SK-N-SH treated with all-trans-retinoic acid at 6 μM for 48 hours (cell line): ENCODE results near the gene RHBDL2.

Experiments
- ATAC-seq: fragments of 200-7000 bp; cut with Tn5 transposase; 3 replicates; pipeline ENCODE4 v1.9.1; 2020; ENCODE audit warnings: mild to moderate bottlenecking, moderate library complexity
- ARNTL ChIP-seq: fragments of 450-650 bp; formaldehyde crosslinking; IDR thresholded peaks from 2 replicates; pipeline ENCODE4 v1.5.0; 2020; ENCODE audit warnings: low read depth, mild to moderate bottlenecking, moderate library complexity, borderline replicate concordance
- BACH2 ChIP-seq: fragments of 250-450 bp; sonication (Bioruptor Pico); IDR thresholded peaks from 2 replicates; pipeline ENCODE4 v1.9.0; 2021; ENCODE audit warnings: mild to moderate bottlenecking, borderline replicate concordance
- CSDC2 ChIP-seq: fragments of 250-450 bp; sonication (Bioruptor Pico); IDR thresholded peaks from 2 replicates; pipeline ENCODE4 v1.5.0; 2020; ENCODE audit warnings: mild to moderate bottlenecking, moderate library complexity
- CSRNP3 ChIP-seq: fragments of 250-450 bp; sonication (Bioruptor Pico); IDR thresholded peaks from 2 replicates; pipeline ENCODE4 v1.5.1; 2021; ENCODE audit warnings: mild to moderate bottlenecking, moderate library complexity
- GLIS3 ChIP-seq: fragments of 250-450 bp; sonication (Bioruptor Pico); IDR thresholded peaks from 2 replicates; pipeline ENCODE4 v1.5.0; 2020; ENCODE audit warnings: mild to moderate bottlenecking, moderate library complexity
- ISL1 ChIP-seq: fragments of 250-450 bp; sonication (Bioruptor Pico); IDR thresholded peaks from 2 replicates; pipeline ENCODE4 v2.1.2; 2022; ENCODE audit warnings: mild to moderate bottlenecking, moderate library complexity
- OSR1 ChIP-seq: fragments of 250-450 bp; sonication (Bioruptor Pico); IDR thresholded peaks from 2 replicates; pipeline ENCODE4 v1.8.0; 2022; ENCODE audit warnings: moderate library complexity, mild to moderate bottlenecking, inconsistent platforms
- PPARA ChIP-seq: fragments of 250-450 bp; sonication (Bioruptor Pico); IDR thresholded peaks from 2 replicates; pipeline ENCODE4 v1.5.0; 2020; ENCODE audit warnings: mild to moderate bottlenecking, borderline replicate concordance
- SNAI2 ChIP-seq: fragments of 250-450 bp; sonication (Bioruptor Pico); IDR thresholded peaks from 2 replicates; pipeline ENCODE4 v1.5.0; 2020; ENCODE audit warnings: mild to moderate bottlenecking, moderate library complexity
- TCF4 ChIP-seq: fragments of 250-450 bp; sonication (Bioruptor Pico); IDR thresholded peaks from 2 replicates; pipeline ENCODE4 v1.8.0; 2021; ENCODE audit warnings: mild to moderate bottlenecking, moderate library complexity, borderline replicate concordance
- TOX ChIP-seq: fragments of 250-450 bp; sonication (Bioruptor Pico); IDR thresholded peaks from 2 replicates; pipeline ENCODE4 v1.8.0; 2021; ENCODE audit warnings: mild to moderate bottlenecking, moderate library complexity, borderline replicate concordance
- TSHZ2 ChIP-seq: fragments of 250-450 bp; sonication (Bioruptor Pico); IDR thresholded peaks from 2 replicates; pipeline ENCODE4 v1.5.0; 2020; ENCODE audit warnings: mild to moderate bottlenecking, moderate library complexity
- ZC3H10 ChIP-seq: fragments of 250-450 bp; sonication (Bioruptor Pico); IDR thresholded peaks from 2 replicates; pipeline ENCODE4 v1.5.1; 2021; ENCODE audit warnings: mild to moderate bottlenecking, moderate library complexity
- ZFP3 ChIP-seq: fragments of 250-450 bp; sonication (Bioruptor Pico); IDR thresholded peaks from 2 replicates; pipeline ENCODE4 v1.5.0; 2020; ENCODE audit warnings: mild to moderate bottlenecking, moderate library complexity
- ZFP30 ChIP-seq: fragments of 450-650 bp; formaldehyde crosslinking; IDR thresholded peaks from 2 replicates; pipeline ENCODE4 v1.5.0; 2022; ENCODE audit warnings: mild to moderate bottlenecking, moderate library complexity
- ZNF565 ChIP-seq: fragments of 450-650 bp; formaldehyde crosslinking; conservative IDR thresholded peaks from 2 replicates; pipeline ENCODE4 v1.5.0; 2020; ENCODE audit warnings: low read depth, mild to moderate bottlenecking, moderate library complexity
- ZNF70 ChIP-seq: fragments of 450-650 bp; formaldehyde crosslinking; IDR thresholded peaks from 2 replicates; pipeline ENCODE4 v1.5.0; 2020; ENCODE audit warnings: mild to moderate bottlenecking, moderate library complexity
- ZNF8 ChIP-seq: fragments of 450-650 bp; formaldehyde crosslinking; IDR thresholded peaks from 2 replicates; pipeline ENCODE4 v1.5.0; 2020; ENCODE audit warnings: mild to moderate bottlenecking, moderate library complexity
- TF ChIP-seq, protein P1 (sequence below): fragments of 250-450 bp; sonication (Bioruptor Pico); IDR thresholded peaks from 2 replicates; pipeline ENCODE4 v1.8.0; 2021; ENCODE audit warnings: low read depth, mild to moderate bottlenecking, moderate library complexity, borderline replicate concordance
- TF ChIP-seq, protein P2 (sequence below): fragments of 250-450 bp; sonication (Bioruptor Pico); IDR thresholded peaks from 2 replicates; pipeline ENCODE4 v1.5.1; 2020; ENCODE audit warnings: low read depth, mild to moderate bottlenecking, moderate library complexity

Gene RHBDL2

DNA sequence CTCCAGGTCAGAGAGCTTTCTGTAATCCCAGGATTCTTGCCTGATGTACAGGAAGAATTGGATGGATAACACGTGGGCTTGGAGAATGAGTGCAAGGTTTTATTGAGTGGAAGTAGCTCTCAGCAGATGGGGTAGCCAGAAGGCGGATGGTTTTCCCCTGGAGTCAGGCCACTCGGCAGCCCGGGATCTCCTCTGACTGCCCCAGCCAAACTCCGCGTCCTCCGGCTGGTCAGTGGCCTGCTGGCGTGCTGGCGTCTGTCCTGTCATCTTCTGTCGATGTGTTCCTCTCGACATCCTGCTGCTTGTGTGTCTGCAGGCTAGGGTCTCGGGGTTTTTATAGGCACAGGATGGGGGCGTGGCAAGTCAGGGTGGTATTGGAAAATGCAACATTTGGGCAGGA is 32.8 kb downstream of the RHBDL2 start:
- TF ChIP-seq ISL1 (CRISPR knock-in tag) (no peak), CSRNP3 (CRISPR knock-in tag) (no peak), ARNTL (CRISPR knock-in tag) (no peak), ZNF565 (no peak), TCF4 (CRISPR knock-in tag) (no peak), PPARA (CRISPR knock-in tag) (no peak), ZC3H10 (no peak), GLIS3 (CRISPR knock-in tag) (no peak), ZNF8 (CRISPR knock-in tag) (no peak), ZNF70 (CRISPR knock-in tag) (no peak), CSDC2 (no peak), SNAI2 (CRISPR knock-in tag) (no peak), ZFP3 (no peak), TOX (CRISPR knock-in tag) (no peak), BACH2 (CRISPR knock-in tag) (no peak), ZFP30 (CRISPR knock-in tag) (no peak), OSR1 (no peak)
- TF ChIP-seq, protein P1, sequence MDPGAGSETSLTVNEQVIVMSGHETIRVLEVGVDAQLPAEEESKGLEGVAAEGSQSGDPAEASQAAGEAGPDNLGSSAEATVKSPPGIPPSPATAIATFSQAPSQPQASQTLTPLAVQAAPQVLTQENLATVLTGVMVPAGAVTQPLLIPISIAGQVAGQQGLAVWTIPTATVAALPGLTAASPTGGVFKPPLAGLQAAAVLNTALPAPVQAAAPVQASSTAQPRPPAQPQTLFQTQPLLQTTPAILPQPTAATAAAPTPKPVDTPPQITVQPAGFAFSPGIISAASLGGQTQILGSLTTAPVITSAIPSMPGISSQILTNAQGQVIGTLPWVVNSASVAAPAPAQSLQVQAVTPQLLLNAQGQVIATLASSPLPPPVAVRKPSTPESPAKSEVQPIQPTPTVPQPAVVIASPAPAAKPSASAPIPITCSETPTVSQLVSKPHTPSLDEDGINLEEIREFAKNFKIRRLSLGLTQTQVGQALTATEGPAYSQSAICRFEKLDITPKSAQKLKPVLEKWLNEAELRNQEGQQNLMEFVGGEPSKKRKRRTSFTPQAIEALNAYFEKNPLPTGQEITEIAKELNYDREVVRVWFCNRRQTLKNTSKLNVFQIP (CRISPR knock-in tag): no peak
- TF ChIP-seq, all 23 proteins: peak for 0
- ATAC-seq: no peak

- TF ChIP-seq, protein P2, sequence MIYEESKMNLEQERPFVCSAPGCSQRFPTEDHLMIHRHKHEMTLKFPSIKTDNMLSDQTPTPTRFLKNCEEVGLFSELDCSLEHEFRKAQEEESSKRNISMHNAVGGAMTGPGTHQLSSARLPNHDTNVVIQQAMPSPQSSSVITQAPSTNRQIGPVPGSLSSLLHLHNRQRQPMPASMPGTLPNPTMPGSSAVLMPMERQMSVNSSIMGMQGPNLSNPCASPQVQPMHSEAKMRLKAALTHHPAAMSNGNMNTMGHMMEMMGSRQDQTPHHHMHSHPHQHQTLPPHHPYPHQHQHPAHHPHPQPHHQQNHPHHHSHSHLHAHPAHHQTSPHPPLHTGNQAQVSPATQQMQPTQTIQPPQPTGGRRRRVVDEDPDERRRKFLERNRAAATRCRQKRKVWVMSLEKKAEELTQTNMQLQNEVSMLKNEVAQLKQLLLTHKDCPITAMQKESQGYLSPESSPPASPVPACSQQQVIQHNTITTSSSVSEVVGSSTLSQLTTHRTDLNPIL (CRISPR knock-in tag): no peak
- TF ChIP-seq PPARA (CRISPR knock-in tag) (no peak), CSDC2 (no peak), ARNTL (CRISPR knock-in tag) (no peak), SNAI2 (CRISPR knock-in tag) (no peak), ISL1 (CRISPR knock-in tag) (no peak)
- TF ChIP-seq, all 23 proteins: peak for 0
- no peak for ATAC-seq
Measured at GRCh38 chr1:38905985-38906384, 35.6 kb downstream of the RHBDL2 start.

DNA sequence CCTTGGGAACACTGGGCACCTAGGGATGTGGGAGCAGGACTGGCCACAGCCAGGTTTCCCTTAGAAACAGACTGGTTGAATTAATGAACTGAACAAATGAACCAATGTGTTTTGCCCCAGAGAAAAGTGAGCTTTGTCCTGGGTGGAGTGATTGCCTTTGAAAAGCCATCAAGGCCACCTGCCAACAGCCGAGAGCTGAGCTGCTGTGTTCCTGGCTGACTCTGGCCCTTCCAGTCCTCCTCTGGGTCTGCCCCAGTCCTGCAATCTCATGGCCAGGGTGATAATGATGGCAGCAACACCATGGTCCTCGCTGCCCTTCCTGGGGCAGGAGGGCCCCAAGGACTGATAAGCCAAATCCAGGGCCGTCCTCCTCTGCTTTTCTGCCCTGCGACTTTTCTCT is 42.1 kb downstream of the RHBDL2 start:
- no peak for ATAC-seq
- TF ChIP-seq ZNF70 (CRISPR knock-in tag) (no peak), TSHZ2 (CRISPR knock-in tag) (no peak), OSR1 (no peak), TCF4 (CRISPR knock-in tag) (no peak), ZFP30 (CRISPR knock-in tag) (no peak), CSRNP3 (CRISPR knock-in tag) (no peak), CSDC2 (no peak)
